HCT116 (cell line): ENCODE measurements around the gene SNCAIP. TPM values are rescaled to one million over a fixed set of nuclear protein-coding genes. Genes with fewer than 3 reads are reported as not detected.

Experiments used
- ATAC-seq: fragments of 200-7000 bp; cut with Tn5 transposase; 2 replicates; pipeline ENCODE4 v1.9.1; 2020; ENCODE audit warnings: mild to moderate bottlenecking, moderate library complexity
- BruUV-seq: library from RNA; stranded (reverse); fragments of 400-500 nt; replicated peaks from 2 replicates; lab custom pipeline; 2021; lab: Mats Ljungman, UMichigan
- CTCF ChIA-PET: fragments of 300-600 bp; sonication (Branson Sonifier 250); formaldehyde crosslinking; loops from one replicate; lab custom pipeline; 2021; ENCODE audit warnings: antibody characterized with exemption; lab: Charles Lee
- POLR2A ChIA-PET: fragments of 300-600, 350-600 bp; sonication (Branson Sonifier 250); formaldehyde crosslinking; loops from one replicate; lab custom pipeline; 2021; ENCODE audit warnings: antibody characterized with exemption; lab: Charles Lee
- RAD21 ChIA-PET, 2 experiments: fragments of 300-600 bp; sonication (Branson Sonifier 250); formaldehyde crosslinking; loops; one replicate each; lab custom pipeline; 2023; ENCODE audit warnings: low total read pairs in 2 of 2; ENCODE audit not compliant: uncharacterized antibody in 2 of 2, unreplicated experiment in 2 of 2, low non-redundant PET in 1 of 2; lab: Charles Lee
- DNase-seq: peaks from one replicate; pipeline ENCODE4 v3.0.0-alpha.2; 2010; ENCODE audit warnings: low read depth, low spot score
- H2AFZ ChIP-seq: fragments of 200-600 bp; shearing (Covaris generic), sonication (generic); 2 replicates; pipeline ENCODE4 v1.6.1; 2017; ENCODE audit warnings: low read depth, mixed run types, mixed read lengths, antibody characterized with exemption, low read length; ENCODE audit not compliant: poor library complexity, severe bottlenecking
- H3K27ac ChIP-seq: 2 replicates; pipeline ENCODE4 v1.5.1; 2012; ENCODE audit warnings: low read depth, low read length
- H3K27me3 ChIP-seq: fragments of 200-600 bp; sonication (generic); 2 replicates; pipeline ENCODE4 v1.6.1; 2016; ENCODE audit warnings: mixed run types, low read length, mixed read lengths; ENCODE audit not compliant: insufficient read depth
- H3K36me3 ChIP-seq, 2 experiments: fragments of 200-500 bp in 1 of 2; fragments of 200-600 bp in 1 of 2; sonication (Bioruptor generic) in 1 of 2; sonication (generic) in 1 of 2; 2 replicates each; pipeline versions ENCODE4 v1.5.1 to v1.6.1; 2014 to 2016; ENCODE audit warnings: low read length in 2 of 2, inconsistent platforms in 1 of 2, mixed read lengths in 1 of 2, mixed run types in 1 of 2; ENCODE audit not compliant: insufficient read depth in 2 of 2, control insufficient read depth in 1 of 2
- H3K4me1 ChIP-seq, 2 experiments: fragments of 200-600 bp in 1 of 2; sonication (generic) in 1 of 2; 2 replicates each; pipeline versions ENCODE4 v1.5.1 to v1.6.1; 2012 to 2017; ENCODE audit warnings: low read length in 2 of 2, inconsistent platforms in 1 of 2, mild to moderate bottlenecking in 1 of 2, mixed read lengths in 1 of 2, mixed run types in 1 of 2, moderate library complexity in 1 of 2; ENCODE audit not compliant: insufficient read depth in 2 of 2, control insufficient read depth in 1 of 2
- H3K4me2 ChIP-seq: fragments of 200-600 bp; sonication (generic); 2 replicates; pipeline ENCODE4 v1.6.1; 2017; ENCODE audit warnings: mixed run types, low read length, mixed read lengths
- H3K4me3 ChIP-seq, 2 experiments: fragments of 200-600 bp in 1 of 2; sonication (generic) in 1 of 2; replicated peaks in 1 of 2; 2 replicates each; pipeline ENCODE4 v1.5.1; 2011 to 2016; ENCODE audit warnings: low read length in 2 of 2, control low read depth in 1 of 2, low read depth in 1 of 2, mild to moderate bottlenecking in 1 of 2, mixed read lengths in 1 of 2, mixed run types in 1 of 2
- H3K79me2 ChIP-seq: fragments of 200-600 bp; sonication (generic); 2 replicates; pipeline ENCODE4 v1.6.1; 2017; ENCODE audit warnings: mild to moderate bottlenecking, mixed run types, low read length, moderate library complexity, mixed read lengths; ENCODE audit not compliant: insufficient read depth
- H3K9ac ChIP-seq: fragments of 200-600 bp; sonication (generic); 2 replicates; pipeline ENCODE4 v1.6.1; 2016; ENCODE audit warnings: low read length, mixed read lengths
- H3K9me2 ChIP-seq: fragments of 200-600 bp; sonication (generic), shearing (Covaris generic); 2 replicates; pipeline ENCODE4 v1.6.1; 2017; ENCODE audit warnings: mixed run types, mild to moderate bottlenecking, moderate library complexity; ENCODE audit not compliant: insufficient read depth
- H3K9me3 ChIP-seq, 2 experiments: fragments of 200-500 bp in 1 of 2; fragments of 200-600 bp in 1 of 2; sonication (Bioruptor generic) in 1 of 2; sonication (generic) in 1 of 2; 2 replicates each; pipeline ENCODE4 v1.6.1; 2014 to 2017; ENCODE audit warnings: low read length in 2 of 2, mixed read lengths in 2 of 2, inconsistent platforms in 1 of 2, low read depth in 1 of 2, mild to moderate bottlenecking in 1 of 2, mixed run types in 1 of 2, moderate library complexity in 1 of 2; ENCODE audit not compliant: control insufficient read depth in 1 of 2, insufficient read depth in 1 of 2
- H4K20me1 ChIP-seq: fragments of 200-600 bp; sonication (generic), shearing (Covaris generic); 2 replicates; pipeline ENCODE4 v1.6.1; 2017; ENCODE audit warnings: mixed run types, mild to moderate bottlenecking, moderate library complexity; ENCODE audit not compliant: insufficient read depth
- CTCF ChIP-seq, 3 experiments: fragments of 200-600 bp in 1 of 3; sonication (generic) in 1 of 3; IDR thresholded peaks in 2 of 3; conservative IDR thresholded peaks in 1 of 3; 2 replicates each; pipeline ENCODE4 v1.5.1; 2012 to 2017; ENCODE audit warnings: low read depth in 2 of 3, low read length in 2 of 3, antibody characterized with exemption in 1 of 3, borderline replicate concordance in 1 of 3, control low read depth in 1 of 3, mild to moderate bottlenecking in 1 of 3, mixed read lengths in 1 of 3, mixed run types in 1 of 3, moderate library complexity in 1 of 3; ENCODE audit not compliant: insufficient read depth in 1 of 3
- JUND ChIP-seq: IDR thresholded peaks from 2 replicates; pipeline ENCODE4 v1.6.1; 2012
- RAD21 ChIP-seq: IDR thresholded peaks from 2 replicates; pipeline ENCODE4 v1.6.1; 2012; ENCODE audit warnings: low read depth, mild to moderate bottlenecking
- SIN3A ChIP-seq: IDR thresholded peaks from 2 replicates; pipeline ENCODE4 v1.6.1; 2012; ENCODE audit warnings: low read depth
- ZBTB33 ChIP-seq: IDR thresholded peaks from 2 replicates; pipeline ENCODE4 v1.6.1; 2011; ENCODE audit warnings: mild to moderate bottlenecking, low read length, moderate library complexity; ENCODE audit not compliant: insufficient replicate concordance; ENCODE audit errors: extremely low read depth
- intact Hi-C: fragments of 100-400 bp; cut with micrococcal nuclease; formaldehyde crosslinking; loops from 2 replicates; pipeline ENCODE4 v1.10.0; 2022
- total RNA-seq: library from RNA; stranded (reverse); gene quantifications from one replicate; pipeline ENCODE4 v1.2.1, GENCODE V29; 2021; ENCODE audit not compliant: unreplicated experiment

SNCAIP gene
- total RNA-seq, 1 experiment from 2014 or later: not detected

DNA sequence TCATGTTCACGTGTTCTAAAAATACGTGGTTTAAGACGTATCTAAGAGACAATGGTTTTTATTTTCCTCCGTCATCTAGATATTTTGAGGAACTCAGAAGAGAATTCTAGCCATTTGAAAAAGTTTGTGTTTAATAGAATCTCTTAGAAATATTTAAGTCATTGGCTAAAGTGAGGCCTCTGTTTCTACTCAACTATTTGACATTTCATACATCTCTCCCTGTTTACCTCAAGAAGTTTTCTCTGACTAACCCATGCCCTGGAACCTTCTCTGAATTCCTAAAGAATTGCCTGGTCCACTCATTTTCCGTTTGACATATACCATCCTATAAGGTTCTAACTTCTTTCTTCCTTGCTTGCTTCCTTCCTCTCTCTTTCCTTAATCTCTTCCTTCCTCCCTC is 178.7 kb downstream of the SNCAIP start:
- no peak for DNase-seq
- Histone ChIP-seq H3K4me1 (no peaks in the 10 kb centered on the region), H3K9me3 (no peaks in the 10 kb centered on the region), H4K20me1 (no peaks in the 10 kb centered on the region), H3K9ac (no peak overlapping the region), H3K79me2 (no peaks in the 10 kb centered on the region), H3K27me3 (no peaks in the 10 kb centered on the region), H3K36me3 (no peaks in the 10 kb centered on the region), H3K9me2 (0 out of 2 replicates have a peak, but pooled peaks cover 4% of the 10 kb centered on the region)
- BruUV-seq: no TSS peak
- RAD21 ChIA-PET: no interaction called here
- no peak for TF ChIP-seq ZBTB33
- no peak for TF ChIP-seq SIN3A
- TF ChIP-seq, all 23 proteins: peak for 0
- ChIA-PET POLR2A (no interaction called here), CTCF (no interaction called here)
- H3K4me2 ChIP-seq: no peak overlapping the region
- ATAC-seq: no peak
- no peak overlapping the region for H3K4me3 ChIP-seq
- H3K27ac ChIP-seq: no peak overlapping the region
- no peak overlapping the region for H2AFZ ChIP-seq
- intact Hi-C loops: no loop called here

GRCh38 chr5:122492675-122493074 is 180.6 kb downstream of the SNCAIP start:
- no peak overlapping the region for H3K27ac ChIP-seq
- no peak overlapping the region for H2AFZ ChIP-seq
- intact Hi-C loops: loop anchor here (2.0 kb wide), 1 partner anchor 300 kb away; no protein-coding TSS in a partner anchor
- POLR2A ChIA-PET: no interaction called here
- no peak overlapping the region for H3K9ac ChIP-seq
- H3K4me2 ChIP-seq: no peak overlapping the region
- H3K27me3 ChIP-seq: no peaks in the 10 kb centered on the region
- H3K36me3 ChIP-seq: no peaks in the 10 kb centered on the region
- H3K4me1 ChIP-seq: no peaks in the 10 kb centered on the region
- peak; percentile 88 for ATAC-seq
- H3K9me2 ChIP-seq: 0 out of 2 replicates have a peak, but pooled peaks cover 4% of the 10 kb centered on the region
- H3K9me3 ChIP-seq: no peaks in the 10 kb centered on the region
- no peaks in the 10 kb centered on the region for H4K20me1 ChIP-seq
- CTCF ChIA-PET: interaction anchor here (1.1 to 2.5 kb wide), 2 partner anchors 35 to 297 kb away, joined by 3 to 19 read pairs; no protein-coding TSS in a partner anchor
- TF ChIP-seq CTCF (IDR thresholded peaks at IDR 0.05 in 2 of 3, conservative IDR thresholded peaks at IDR 0.05 in 1 of 3; ENCODE audit: borderline replicate concordance in 1 of 3, insufficient read depth in 1 of 3, low read depth in 2 of 3, low read length in 2 of 3) (peak; percentile 49 to 57 (median 49); a peak in 5 of 6 replicates), JUND (no peak), RAD21 (peak; percentile 64)
- no peaks in the 10 kb centered on the region for H3K79me2 ChIP-seq
- no peak overlapping the region for H3K4me3 ChIP-seq
- peak; percentile 24 for DNase-seq
- no TSS peak for BruUV-seq
- RAD21 ChIA-PET: no interaction called here
